Skin of body (tissue), 2 donors: ENCODE results near the gene NELFCD. TPM values are rescaled to one million over a fixed set of nuclear protein-coding genes. Genes with fewer than 3 reads are reported as not detected.

Experiments used
- DNase-seq: peaks from one replicate; lab custom pipeline; 2025; lab: John Stamatoyannopoulos, UW
- total RNA-seq: library from RNA; depleted of rRNA; stranded (reverse); fragments of >200 nt; gene quantifications from one replicate; pipeline ENCODE4 v1.2.3, GENCODE V29; 2014

The NELFCD gene
- total RNA-seq, 1 donor from 2014 or later: 62.0 TPM

- no peak for DNase-seq
Observed at GRCh38 chr20:58993332-58994248, 12.5 kb downstream of the NELFCD start.

- DNase-seq: no peak
Observed at GRCh38 chr20:58994390-58995159, 13.5 kb downstream of the NELFCD start.

- no peak for DNase-seq
Observed at GRCh38 chr20:58995461-58996225, 14.6 kb downstream of the NELFCD start.

GRCh38 chr20:58996226-58996611 lies 15.2 kb downstream of the NELFCD start:
- no peak for DNase-seq

GRCh38 chr20:58997141-58997770 lies 16.2 kb downstream of the NELFCD start:
- no peak for DNase-seq

- DNase-seq: no peak
Observed at GRCh38 chr20:58998656-58999055, 17.6 kb downstream of the NELFCD start.

DNA sequence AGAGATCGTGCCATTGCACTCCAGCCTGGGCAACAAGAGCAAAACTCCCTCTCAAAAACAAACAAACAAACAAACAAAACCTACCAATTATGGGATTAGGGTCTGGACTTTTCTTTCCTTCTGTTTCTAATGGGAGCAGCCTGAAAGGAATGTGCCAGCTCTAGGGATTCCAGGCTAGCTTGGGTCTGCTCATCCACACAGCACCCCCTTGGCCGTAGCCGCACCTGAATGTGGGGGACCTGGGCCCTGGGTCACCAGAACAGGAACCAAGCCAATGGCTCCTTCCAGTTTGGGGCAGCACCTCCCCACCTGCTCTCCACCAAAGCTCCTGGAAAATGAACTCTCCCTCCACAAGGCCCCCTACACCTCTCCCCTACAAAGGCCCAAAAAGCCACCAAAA lies 19.3 kb downstream of the NELFCD start:
- no peak for DNase-seq

- DNase-seq: no peak
Observed at GRCh38 chr20:59001068-59001448, 20.0 kb downstream of the NELFCD start.

DNA sequence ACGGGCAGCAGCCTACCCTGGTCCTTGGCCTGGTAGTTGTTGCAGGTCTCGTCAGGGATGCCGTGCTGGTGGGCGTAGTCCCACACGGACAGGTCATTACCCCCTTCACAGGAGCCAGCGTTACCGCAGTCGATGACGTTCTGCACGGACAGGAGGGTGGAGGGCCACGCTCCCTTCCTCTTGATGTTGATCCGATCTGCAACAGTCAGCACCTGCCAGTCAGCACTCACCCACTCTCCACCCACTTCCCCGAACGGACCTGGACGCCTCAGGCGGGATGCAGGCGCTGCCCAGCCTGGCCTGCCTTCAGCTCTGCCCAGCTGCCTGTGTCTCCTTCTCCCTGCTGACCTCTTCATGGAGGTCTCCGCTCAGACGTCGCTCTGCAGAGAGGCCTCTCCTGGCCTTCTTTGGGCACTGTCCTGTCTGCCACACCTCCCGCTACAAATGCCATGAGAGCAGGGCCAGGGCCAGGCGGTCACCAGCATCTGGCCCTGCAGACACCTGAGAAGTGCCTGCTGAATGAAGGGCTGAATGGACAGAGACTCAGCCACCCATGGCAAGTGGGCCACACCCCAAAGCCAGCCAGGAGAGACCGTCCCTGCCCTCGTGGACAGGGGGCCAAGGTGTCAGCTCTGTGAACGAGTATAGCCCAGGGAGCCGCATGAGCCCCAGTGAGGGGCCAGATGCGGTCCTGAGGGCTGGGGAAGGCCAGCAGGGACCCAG lies 20.6 kb downstream of the NELFCD start:
- DNase-seq: no peak

- no peak for DNase-seq
Observed at GRCh38 chr20:59002388-59002787, 21.3 kb downstream of the NELFCD start.

GRCh38 chr20:59002874-59003399 lies 21.9 kb downstream of the NELFCD start:
- no peak for DNase-seq

- no peak for DNase-seq
Observed at GRCh38 chr20:59003836-59004492, 22.9 kb downstream of the NELFCD start.

DNA sequence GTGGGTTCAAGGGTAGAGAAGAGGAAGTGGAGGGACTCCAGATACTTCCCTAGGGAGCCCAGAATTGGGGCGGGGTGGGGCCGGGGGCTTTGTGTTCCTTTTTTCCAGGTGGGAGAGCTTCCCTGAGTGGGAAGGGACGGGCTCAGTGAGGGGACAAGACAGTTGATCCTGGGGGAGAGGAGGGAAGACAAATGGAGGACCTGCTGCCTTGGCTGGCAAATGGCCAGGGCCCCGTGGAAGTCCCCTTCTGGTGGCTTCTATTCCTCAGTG lies 23.4 kb downstream of the NELFCD start:
- DNase-seq: no peak

- DNase-seq: no peak
Observed at GRCh38 chr20:59004763-59005522, 23.9 kb downstream of the NELFCD start.

DNA sequence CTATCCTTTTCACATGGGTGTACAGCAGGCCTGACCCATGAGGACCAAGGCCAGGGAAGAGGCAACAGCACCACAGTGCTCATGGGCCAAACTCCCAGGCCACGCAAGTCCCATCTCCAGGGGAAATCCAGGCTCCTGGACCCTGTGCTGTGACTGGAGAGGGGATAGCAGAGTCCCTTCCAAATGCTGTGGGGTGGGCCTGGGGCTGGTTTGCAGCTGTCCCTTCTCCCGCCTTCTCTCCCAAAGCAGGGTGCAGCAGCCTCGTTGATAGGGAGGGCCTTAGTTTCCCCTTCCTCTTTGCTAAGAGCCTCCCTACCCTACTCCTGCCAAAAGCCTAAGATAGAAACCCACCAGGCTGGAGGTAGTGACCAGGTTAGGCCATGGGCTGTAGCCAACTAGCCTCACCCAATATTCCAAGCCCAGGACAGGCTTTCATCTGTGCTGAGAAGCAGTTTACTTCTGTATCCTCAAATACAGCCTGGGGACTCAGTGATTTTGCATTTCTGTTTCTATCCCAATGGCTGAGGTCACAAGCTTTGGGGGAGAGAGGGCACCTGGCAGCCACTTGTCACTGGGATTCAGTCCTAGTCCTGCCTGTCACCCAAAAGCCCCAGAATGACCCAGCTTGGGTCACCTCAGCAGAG lies 24.6 kb downstream of the NELFCD start:
- no peak for DNase-seq

DNA sequence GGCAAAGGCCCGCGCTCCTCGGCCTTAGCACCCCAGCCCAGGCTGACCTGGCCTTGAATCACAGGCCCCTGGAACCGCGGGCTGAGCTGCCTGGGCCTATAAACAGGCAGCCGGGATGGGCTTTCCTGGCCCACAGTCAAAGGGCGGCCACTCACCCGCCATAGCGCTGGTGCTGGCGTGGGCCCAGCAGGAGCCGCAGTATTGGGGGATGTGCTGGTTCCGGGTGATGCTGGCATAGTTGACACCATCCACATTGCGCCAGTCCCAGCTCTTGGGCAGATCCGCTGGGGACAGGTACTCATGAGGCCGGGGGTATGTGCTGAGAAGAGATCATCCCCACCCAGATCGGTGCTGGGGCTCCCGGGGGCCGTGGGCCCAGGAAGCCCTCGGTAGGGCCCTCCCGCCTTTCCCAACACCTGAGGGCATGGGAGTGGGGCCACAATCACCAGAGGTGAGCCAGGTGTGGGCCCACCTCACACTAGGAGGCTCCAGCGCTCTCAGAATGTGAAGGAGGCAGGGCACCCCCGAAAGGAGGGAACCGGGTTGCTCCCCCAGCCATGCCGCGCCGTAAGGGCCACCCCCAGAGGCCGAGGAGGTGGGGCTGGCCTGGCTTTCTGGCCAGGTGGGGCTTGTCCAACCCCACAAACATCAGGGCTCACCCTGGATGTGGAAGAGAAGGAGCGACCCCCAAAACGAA lies 25.3 kb downstream of the NELFCD start:
- no peak for DNase-seq

GRCh38 chr20:59006864-59007664 lies 26.0 kb downstream of the NELFCD start, which contains the start of gene CTSZ:
Gene CTSZ, minus strand, starts transcription at chr20:59007254. Its CDS starts 126 bp downstream, at chr20:59007128.
- DNase-seq: peak; percentile 33
